HPDE6-E6E7 (cell line): Measurements from ENCODE around the gene ARHGEF6.
"Not testable (repeated sequence)": the region's sequence is repeated elsewhere in the genome, so short reads cannot be mapped to it uniquely, and the experiment has no call there.

Experiments used
- DNase-seq: peaks from one replicate; pipeline ENCODE4 v3.0.0; 2011; ENCODE audit warnings: missing footprints; ENCODE audit errors: extremely low spot score

Gene ARHGEF6, protein sequence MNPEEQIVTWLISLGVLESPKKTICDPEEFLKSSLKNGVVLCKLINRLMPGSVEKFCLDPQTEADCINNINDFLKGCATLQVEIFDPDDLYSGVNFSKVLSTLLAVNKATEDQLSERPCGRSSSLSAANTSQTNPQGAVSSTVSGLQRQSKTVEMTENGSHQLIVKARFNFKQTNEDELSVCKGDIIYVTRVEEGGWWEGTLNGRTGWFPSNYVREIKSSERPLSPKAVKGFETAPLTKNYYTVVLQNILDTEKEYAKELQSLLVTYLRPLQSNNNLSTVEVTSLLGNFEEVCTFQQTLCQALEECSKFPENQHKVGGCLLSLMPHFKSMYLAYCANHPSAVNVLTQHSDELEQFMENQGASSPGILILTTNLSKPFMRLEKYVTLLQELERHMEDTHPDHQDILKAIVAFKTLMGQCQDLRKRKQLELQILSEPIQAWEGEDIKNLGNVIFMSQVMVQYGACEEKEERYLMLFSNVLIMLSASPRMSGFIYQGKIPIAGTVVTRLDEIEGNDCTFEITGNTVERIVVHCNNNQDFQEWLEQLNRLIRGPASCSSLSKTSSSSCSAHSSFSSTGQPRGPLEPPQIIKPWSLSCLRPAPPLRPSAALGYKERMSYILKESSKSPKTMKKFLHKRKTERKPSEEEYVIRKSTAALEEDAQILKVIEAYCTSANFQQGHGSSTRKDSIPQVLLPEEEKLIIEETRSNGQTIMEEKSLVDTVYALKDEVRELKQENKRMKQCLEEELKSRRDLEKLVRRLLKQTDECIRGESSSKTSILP

DNA sequence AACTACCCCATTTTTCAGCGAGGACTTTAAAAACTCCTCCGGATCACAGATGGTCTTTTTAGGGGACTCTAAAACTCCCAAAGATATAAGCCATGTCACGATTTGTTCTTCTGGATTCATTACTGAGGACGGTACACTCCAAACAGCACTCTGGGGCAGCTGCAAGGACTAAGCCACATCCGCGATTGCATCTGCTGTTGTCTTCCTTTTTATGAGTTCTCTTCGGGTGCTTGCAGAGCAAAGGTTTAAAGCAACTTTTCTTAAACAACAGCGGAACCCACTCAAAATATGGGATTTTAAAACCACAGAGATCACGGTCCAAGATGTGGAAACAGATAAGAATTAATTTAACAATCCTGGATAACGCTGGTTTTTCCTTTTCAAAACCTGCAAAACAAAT lies at the start of gene ARHGEF6:
Gene ARHGEF6 (minus strand): TSS at position 170 of the 400 bp plus-strand sequence. CDS start 50 bp downstream, at position 120.
- no peak for DNase-seq

DNA sequence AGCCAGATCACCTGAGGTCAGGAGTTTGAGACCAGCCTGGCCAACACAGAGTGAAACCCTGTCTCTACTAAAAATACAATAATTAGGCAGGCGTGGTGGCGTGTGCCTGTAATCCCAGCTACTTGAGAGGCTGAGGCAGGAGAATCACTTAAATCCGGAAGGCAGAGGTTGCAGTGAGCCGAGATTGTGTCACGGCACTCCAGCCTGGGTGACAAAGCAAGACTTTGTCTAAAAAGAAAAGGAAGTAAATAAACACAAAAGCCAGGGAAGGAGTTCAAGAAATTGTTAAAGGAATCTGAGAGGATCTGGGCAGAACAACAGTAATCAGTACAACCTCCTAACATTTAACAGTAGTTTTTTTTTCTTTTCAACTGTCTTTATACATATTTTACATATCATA lies 48.7 kb upstream of the ARHGEF6 start:
- no peak for DNase-seq

DNA sequence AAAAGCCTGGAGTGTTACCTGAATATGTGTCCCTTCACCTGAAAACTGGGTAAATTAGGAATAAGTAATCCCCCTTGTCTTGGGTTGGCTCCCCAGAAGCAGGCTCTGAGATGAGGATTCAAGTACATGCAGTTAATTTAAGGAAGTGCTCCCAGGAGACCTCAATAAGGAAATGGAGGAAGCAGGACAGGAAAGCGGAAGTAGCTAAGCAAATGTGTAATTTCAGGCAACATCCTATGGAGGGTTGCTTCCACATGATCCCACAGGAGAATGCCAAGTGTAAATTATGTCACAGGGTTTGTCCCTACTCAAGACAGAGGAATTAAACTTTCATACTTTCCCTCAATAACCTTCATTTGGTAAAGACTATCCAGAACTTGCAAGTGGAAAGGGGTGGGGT lies 48.1 kb upstream of the ARHGEF6 start:
- no peak for DNase-seq

DNA sequence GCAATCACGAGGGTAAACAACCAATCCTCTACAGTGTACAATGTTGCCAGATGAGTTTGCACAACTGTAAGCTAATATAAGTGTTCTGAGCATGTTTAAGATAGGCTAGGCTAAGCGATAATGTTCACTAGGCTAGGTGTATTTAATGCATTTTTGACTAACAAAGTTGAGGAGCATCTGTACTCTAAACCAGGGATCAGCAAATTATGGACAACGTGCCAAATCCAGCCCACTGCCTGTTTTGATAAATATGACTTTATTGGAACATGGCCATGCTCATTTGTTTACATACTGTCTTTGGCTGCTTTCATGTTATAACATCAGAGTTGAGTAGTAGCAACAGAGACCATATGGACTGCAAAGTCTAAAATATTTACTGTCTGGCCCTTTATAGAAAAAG lies 46.3 kb upstream of the ARHGEF6 start:
- DNase-seq = no peak

DNA sequence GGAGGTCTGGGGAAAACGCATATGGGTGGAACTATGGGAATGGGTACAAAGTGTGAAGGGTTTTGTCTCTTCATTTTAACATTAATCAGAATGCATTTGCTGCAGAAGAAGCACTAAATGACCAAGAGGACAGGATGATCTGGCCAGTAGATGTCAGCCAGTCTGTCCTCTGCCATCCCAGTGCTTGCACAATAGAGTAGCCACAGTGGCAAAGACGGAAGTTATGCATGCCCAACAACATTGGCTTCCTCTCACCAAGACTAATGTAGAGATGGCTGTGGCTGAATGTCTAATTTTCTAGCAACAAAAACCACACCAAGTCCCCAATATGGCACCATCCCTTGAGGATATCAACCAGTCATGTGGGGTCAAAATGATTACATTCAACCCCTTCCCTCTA lies 45.0 kb upstream of the ARHGEF6 start:
- no peak for DNase-seq

DNA sequence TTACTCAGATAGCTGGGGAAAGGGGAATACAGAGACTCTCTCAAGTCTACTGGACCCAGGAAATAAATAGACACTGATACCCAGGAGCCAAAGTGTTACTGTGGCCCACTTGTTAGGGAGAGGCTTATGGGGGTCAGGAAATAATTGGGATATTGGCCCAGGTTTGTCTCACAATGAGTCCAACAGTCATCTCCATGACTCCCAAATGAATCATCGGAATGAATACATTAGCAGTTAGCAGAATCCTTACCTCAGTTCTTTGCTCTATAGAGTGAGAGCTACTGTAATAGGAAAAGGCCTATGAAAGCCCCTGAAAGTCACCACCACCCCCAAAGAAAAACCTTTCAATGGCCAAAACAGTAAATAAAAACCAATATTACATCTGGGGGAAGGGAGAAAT lies 42.4 kb upstream of the ARHGEF6 start:
- peak; percentile 4 for DNase-seq

DNA sequence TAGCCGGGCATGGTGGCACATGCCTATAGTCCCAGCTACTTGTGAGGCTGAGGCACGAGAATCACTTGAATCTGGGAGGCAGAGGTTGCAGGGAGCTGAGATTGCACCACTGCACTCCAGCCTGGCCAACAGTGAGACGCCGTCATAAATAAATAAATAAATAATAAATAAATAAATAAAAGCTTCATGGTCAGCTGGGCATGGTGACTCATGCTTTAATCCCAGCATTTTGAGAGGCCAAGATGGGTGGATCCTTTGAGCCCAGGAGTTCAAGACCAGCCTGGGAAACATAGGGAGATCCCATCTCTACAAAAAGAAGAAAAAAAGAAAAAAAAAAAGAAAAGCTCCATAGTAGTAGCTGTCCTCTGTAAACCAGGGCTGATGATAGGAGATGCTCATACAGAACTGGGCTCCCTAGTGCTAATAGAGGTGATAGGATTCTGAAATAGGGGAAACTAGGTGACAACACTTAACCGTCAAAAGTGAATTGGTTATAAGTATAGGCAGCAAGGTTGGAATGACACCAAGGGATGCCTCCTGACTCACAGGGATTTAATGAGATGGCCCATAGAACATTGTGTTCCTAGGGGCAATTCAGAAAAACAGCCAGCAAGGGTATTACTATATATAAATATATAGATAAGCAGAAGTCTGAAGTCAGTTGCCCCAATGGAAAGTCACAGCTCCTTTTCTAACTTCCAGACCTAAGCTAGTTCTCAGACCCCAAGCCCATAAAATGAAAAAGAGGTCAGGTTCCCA lies 41.8 kb upstream of the ARHGEF6 start:
- no peak for DNase-seq

DNA sequence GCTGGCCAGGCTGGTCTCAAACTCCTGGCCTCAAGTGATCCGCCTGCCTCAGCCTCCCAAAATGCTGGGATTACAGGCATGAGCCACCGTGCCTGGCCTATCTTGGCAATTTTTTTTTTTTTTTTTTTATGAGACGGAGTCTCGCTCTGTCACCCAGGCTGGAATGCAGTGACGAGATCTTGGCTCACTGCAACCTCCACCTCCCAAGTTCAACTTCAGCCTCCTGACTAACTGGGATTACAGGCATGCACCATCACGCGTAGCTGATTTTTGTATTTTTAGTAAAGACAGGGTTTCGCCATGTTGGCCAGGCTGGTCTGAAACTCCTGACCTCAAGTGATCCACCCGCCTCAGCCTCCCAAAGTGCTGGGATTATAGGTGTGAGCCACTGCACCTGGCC lies 39.0 kb upstream of the ARHGEF6 start:
- not testable (repeated sequence) for DNase-seq

DNA sequence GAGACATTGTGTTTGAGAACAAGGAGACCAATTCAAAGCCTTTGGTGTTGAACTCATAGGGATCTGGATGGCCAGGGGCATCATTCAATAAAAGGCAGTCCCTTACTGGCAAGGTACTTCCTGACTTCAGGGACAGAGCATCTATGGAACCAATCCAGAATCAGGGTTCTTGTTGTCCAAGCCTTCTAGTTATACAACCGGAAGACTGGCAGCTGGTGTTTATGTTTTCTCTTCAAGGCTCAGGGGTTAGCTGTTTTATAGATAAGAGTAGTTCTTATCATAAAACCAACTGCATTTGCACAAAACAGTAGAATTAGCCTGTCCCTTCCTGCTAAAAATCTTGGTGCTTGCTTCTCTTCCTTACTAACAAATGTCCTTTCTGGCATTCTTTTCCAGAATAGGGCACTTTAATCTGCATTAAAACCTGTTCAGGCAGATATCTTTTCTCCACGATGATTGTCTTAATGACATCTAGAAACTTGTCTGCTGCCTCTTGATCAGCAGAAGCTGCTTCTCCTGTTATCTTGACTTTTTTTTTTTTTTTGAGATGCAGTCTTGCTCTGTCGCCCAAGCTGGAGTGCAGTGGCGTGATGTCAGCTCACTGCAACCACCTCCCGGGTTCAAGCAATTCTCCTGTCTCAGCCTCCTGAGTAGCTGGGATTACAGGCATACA lies 38.4 kb upstream of the ARHGEF6 start:
- DNase-seq = no peak

DNA sequence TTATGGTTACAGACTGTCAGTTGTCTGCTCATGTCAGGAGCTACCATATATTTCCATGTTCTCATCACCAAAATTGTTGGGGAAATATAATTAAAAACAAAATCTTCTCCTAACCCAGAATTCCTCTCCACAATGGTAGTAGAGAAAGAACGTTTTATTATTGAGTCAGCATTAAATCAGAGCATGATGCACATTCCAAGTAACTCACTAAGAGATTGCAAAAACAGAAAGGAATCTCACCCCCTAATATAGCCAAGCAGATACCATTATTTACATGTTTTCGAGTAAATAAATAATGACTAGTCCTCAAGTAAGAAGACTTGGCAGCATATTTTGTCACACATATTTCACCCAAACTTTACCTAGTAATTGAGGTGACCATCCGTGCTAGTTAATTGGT lies 36.2 kb upstream of the ARHGEF6 start:
- DNase-seq = no peak

DNA sequence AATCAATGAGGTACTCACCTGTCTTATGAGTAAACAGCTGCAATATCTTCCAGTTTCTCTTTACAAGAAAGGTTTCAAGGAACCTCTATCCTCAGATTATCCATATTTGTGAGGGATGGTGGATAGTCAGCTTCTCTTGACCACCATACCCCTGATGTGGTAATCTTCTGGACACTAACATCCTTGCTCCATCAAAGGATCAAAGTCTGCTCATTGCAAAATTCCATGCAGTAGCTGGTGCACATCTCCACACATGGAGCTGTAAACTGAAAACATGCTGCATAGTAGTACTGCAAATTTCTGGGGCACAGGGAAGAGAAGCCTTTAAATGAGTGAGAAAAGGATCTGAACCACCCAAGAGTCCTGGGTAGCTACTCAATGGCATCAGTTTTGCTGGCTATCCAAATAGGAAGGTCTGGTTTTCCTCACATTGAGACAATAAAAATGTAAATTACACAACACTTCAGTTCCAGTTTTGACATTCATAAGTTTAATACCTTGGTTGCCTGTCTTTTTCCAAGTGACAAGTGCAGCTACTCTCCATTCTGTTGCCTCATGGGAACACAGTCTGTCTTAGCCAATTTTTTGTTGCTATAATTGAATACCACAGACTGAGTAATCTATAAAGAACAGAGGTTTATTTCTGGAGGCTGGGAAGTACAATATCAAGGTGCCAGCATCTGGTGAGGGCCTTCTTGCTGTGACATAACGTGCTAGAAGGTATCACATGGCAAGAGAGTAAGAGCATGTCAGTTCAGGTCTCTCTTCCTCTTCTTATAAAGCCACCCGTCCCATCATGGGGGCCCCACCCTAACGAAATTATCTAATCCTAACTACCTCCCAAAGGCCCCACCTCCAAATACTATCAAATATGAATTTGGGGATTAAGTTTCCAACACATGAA lies 34.4 kb upstream of the ARHGEF6 start:
- DNase-seq = no peak

DNA sequence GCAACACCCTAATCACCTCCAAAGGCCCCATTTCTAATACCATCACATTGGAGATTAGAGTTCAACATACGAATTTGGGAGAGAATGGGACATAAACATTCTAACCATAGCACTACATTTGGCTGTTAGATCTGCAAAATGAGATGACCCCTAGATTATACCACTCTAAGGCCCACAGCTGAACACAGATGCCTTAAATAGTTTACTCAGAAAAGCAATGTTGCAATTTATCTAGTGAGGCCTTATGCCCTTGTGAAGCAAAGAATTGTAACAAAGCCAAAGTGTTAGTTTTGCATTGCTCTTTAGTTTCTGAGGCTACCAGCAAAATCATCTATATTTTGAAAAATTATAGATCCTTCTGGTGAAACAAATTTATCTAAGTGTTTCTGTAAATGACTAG lies 31.6 kb upstream of the ARHGEF6 start:
- DNase-seq = no peak

DNA sequence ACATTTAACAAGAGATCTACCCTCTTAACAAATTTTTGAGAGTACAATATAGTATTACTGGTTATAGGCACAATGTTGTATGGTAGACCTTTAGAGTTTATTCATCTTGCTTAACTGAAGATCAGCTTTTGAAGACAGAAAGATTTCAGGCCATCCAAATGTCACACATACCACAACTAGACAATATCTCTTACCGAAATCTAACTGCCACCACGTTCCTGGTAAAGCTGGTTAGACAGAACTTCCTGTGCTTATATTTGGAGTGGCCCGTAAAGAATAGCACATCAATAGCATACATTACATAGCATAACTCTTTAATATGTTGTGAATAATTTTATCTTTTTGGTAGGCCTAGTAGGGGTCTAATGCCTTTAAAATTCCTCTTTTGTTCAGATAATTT lies 29.8 kb upstream of the ARHGEF6 start:
- no peak for DNase-seq

DNA sequence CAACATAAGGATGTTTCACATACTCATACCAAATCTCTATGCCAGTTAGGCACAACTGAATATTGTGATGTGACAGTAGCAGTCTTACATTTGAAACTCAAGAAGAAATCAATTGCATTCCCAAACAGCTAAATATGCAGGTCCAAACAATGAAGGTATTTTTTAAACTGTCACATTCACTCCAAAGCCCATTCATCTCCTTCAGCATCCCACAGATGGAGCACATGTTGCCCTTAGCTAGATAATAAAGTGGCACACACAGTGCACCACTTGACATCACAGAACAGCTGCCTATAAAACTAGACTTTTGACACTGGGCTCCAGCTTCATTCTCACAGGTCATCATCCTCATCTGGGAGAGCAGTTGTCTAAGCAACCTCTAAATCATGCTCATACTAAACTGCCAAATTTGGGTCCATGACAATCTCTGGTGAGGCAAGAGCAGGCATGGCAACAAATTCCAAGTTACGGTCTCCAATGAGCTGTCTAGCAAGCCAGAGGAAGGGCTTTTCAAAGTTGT lies 26.2 kb upstream of the ARHGEF6 start:
- DNase-seq = no peak

DNA sequence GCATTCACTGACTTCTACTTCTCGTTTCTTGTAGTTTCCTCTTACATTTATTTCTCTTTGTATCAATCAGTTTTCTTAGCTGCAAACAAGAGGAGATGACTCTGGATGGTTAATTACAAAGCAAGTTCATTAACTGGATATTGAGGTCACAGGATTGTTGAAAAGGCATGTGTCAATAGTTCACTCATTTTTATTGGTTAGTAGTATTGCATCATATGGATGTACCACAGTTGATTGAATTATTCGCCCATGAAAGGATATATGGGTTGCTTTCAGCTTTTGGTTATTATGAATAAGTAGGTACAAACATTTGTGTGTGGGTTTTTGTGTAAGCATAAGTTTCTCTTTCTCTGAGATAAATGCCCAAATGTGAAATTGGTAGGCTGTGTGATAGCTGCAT lies 21.8 kb upstream of the ARHGEF6 start:
- no peak for DNase-seq

DNA sequence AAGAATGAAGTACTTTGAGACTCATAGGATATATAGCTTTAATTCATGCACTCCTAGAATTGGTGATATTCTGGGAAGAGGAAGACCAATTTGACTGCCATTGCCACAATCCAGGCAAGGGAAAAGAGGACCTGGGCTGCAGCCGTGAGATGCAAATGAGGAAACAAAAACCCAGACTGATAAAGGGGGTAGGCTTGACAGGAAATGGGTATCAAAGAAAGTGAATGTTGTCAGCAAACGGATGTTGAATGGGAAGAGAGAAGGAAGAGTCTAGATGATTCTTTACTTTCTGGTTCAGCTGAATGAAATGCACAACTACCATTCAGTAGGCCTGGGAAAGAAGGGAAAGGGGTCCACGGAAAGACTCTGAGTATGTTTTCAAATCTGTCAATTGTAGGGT lies 17.1 kb upstream of the ARHGEF6 start:
- DNase-seq = no peak

DNA sequence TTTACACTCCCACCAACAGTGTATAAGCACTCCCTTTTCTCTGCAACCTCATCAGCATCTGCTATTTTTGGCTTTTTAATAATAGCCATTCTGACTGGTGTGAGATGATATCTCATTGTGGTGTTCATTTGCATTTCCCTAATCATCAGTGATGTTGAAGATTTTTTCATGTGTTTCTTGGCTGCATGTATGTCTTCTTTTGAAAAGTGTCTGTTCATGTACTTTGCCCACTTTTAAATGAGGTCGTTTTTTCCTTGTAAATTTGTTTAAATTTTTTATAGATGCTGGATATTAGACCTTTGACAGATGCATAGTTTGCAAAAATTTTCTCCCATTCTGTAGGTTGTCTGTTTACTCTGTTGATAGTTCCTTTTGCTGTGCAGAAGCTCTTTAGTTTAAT lies 14.4 kb upstream of the ARHGEF6 start:
- not testable (repeated sequence) for DNase-seq

DNA sequence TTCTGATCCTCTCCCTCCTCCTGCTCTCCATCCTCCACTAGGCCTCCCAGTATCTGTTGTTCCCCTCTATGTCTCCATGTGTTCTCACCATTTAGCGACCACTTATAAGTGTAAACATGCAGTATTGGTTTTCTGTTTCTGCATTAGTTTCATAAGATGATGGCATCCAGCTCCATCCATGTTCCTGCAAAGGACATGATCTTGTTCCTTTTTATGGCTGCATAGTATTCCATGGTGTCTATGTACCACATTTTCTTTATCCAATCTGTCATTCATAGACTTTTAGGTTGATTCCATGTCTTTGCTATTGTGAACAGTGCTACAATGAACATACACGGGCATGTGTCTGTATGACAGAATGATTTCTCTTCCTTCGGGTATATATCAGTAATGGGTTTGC lies 13.9 kb upstream of the ARHGEF6 start:
- DNase-seq = not testable (repeated sequence)

DNA sequence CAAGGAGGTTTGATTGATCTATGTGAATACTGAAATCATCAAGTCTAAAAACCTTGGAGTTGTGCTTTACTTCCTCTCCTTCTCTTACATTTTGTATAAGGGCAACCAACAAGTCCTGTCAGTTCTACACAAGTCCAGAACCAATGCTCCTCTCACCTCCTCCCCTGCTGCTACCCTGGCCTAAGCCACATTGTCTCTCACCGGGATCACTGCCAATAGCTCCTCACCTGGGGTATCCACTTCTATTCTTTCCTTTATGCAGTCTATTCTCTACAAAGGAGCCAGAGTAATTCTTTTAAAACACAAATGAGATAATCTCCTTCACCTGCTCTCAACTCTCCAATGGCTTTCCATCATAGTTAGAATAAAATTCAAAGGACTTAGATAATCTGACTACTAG lies 13.3 kb upstream of the ARHGEF6 start:
- no peak for DNase-seq

DNA sequence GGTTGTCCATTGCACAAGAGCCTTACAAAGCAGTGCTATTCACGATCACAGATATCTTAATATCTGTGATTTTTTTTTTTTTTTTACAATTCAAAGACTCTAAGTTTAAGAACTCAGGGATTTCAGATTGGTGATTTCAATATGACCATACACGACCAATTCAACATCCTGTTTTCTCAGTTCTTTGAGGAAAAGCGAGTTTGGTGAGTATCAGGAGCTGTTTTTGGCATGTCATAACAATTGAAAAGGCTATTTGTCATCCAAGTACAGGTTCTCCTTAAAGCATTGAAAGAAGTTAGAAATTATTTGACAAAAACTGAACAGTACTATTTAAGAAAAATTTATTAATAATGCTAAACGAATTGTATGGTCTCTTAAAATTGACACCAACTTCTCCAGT lies 9.1 kb upstream of the ARHGEF6 start:
- no peak for DNase-seq

DNA sequence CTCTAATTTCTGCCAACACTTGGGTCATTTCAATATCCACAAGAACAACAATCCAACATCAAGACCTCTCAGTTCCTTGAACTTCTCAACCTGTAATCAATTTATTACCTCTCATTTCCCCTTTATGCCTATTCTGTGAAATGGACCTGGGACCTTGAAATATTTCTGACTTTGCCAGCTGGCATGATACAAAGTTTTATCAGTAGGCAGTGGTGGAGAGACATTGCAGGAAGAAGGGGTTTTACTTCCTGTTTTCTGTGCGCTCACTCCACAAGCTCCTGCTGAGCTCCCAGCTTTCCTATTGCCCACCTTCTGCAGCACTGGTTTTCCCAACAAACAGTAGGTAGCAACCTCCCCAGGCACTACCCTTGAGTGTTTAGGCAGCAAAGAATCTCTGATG lies 3.5 kb upstream of the ARHGEF6 start:
- no peak for DNase-seq
